Measurements from ENCODE around the gene RRP15.

DNA sequence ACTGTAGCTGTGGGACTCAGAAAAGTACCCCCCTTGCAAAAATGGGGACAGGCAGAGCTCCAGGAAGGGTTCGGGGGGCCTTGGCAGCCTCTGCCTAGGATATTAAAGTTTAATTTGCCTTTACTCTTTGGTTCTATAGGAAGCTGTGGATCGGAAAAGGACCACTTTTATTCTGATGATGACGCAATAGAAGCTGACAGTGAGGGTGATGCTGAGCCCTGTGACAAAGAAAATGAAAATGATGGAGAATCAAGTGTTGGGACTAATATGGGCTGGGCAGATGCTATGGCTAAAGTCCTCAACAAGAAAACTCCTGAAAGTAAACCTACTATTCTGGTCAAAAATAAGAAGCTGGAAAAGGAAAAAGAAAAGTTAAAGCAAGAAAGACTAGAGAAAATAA, 17.1 kb downstream of the RRP15 start:
- TF ChIP-seq, protein P1, sequence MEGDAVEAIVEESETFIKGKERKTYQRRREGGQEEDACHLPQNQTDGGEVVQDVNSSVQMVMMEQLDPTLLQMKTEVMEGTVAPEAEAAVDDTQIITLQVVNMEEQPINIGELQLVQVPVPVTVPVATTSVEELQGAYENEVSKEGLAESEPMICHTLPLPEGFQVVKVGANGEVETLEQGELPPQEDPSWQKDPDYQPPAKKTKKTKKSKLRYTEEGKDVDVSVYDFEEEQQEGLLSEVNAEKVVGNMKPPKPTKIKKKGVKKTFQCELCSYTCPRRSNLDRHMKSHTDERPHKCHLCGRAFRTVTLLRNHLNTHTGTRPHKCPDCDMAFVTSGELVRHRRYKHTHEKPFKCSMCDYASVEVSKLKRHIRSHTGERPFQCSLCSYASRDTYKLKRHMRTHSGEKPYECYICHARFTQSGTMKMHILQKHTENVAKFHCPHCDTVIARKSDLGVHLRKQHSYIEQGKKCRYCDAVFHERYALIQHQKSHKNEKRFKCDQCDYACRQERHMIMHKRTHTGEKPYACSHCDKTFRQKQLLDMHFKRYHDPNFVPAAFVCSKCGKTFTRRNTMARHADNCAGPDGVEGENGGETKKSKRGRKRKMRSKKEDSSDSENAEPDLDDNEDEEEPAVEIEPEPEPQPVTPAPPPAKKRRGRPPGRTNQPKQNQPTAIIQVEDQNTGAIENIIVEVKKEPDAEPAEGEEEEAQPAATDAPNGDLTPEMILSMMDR (IDR thresholded peaks at IDR 0.05 in 8 of 11, conservative IDR thresholded peaks at IDR 0.05 in 3 of 11): no peak
- TF ChIP-seq POLR2A (IDR thresholded peaks at IDR 0.05): no peak
